Activated T-helper 1 cell treated with anti-CD3 and anti-CD28 coated beads, Interleukin-12 subunit alpha, Interleukin-12 subunit beta, Interleukin-2, Interleukin-4 antibody, amounts not matched to agents 30 ng/mL and 10 ng/mL and 1 ng/mL, durations not matched to agents 14 hours and 24 hours and 36 hours (primary cell): Measurements from ENCODE around the gene BRME1. TPM values are rescaled to one million over a fixed set of nuclear protein-coding genes. Genes with fewer than 3 reads are reported as not detected.

Source experiments
- DNase-seq: peaks from one replicate; pipeline ENCODE4 v3.0.0; 2021; ENCODE audit warnings: low spot score
- H3K27ac Mint-ChIP-seq: one replicate; pipeline ENCODE4 v1.8.0; 2021; ENCODE audit warnings: mild to moderate bottlenecking, mixed read lengths
- H3K27me3 Mint-ChIP-seq: one replicate; pipeline ENCODE4 v1.8.0; 2022; ENCODE audit warnings: mild to moderate bottlenecking, moderate library complexity, mixed read lengths; ENCODE audit not compliant: insufficient read depth
- H3K36me3 Mint-ChIP-seq: one replicate; pipeline ENCODE4 v1.8.0; 2021; ENCODE audit warnings: low read depth, mixed read lengths
- H3K4me1 Mint-ChIP-seq: one replicate; pipeline ENCODE4 v1.8.0; 2021; ENCODE audit warnings: low read depth, mixed read lengths
- H3K4me3 Mint-ChIP-seq: one replicate; pipeline ENCODE4 v1.8.0; 2021; ENCODE audit warnings: mild to moderate bottlenecking, moderate library complexity, mixed read lengths
- H3K9me3 Mint-ChIP-seq: one replicate; pipeline ENCODE4 v1.8.0; 2021; ENCODE audit warnings: mixed read lengths
- intact Hi-C: fragments of 100-400 bp; cut with micrococcal nuclease; formaldehyde crosslinking; loops from one replicate; pipeline ENCODE4 v1.15.1; 2024
- total RNA-seq: library from RNA; stranded (reverse); gene quantifications from 2 replicates; pipeline ENCODE4 v1.2.3, GENCODE V29; 2022

BRME1 gene
- total RNA-seq, 1 donor from 2014 or later = 16.6 TPM

DNA sequence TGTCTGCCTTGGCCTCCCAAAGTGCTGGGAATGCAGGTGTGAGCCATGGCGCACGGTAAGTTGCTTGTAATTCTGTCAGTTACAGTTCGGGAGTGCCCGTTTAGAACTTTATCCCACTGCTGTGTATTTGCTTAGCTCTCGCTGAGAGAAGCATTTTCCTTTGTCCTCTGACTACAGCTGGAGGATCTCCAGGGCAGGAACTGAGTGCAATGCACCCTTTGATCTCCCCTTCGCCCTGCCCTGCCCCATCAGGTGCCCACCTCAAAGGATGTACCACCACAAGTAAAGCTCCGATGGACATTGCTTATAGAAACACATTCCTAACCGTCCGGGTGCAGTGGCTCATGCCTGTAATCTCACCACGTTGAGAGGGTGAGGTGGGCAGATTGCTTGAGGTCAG, 6.5 kb downstream of the BRME1 start:
- no peaks in the 10 kb centered on the region for H3K36me3 Mint-ChIP-seq
- no peaks in the 10 kb centered on the region for H3K9me3 Mint-ChIP-seq
- H3K4me1 Mint-ChIP-seq = no peaks in the 10 kb centered on the region
- no peak for DNase-seq
- intact Hi-C loops = no loop called here
- no peak overlapping the region for H3K4me3 Mint-ChIP-seq
- peaks cover 2% of the 10 kb centered on the region for H3K27me3 Mint-ChIP-seq
- H3K27ac Mint-ChIP-seq = no peak overlapping the region

DNA sequence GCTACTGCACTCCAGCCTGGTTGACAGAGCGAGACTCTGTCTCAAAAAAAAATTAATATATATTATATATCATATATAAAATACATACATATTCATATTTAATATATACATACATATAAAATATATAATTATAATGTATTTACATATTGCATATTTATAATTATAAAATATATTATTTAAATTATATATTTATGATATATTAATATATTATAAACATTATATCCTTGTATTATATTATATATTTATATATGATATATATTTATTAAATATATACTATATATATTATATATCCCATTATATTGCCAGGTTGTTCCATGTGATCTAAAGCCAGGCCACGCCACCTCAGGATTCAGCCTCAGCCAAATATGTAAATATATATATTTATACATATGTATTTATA, 9.7 kb downstream of the BRME1 start:
- Mint-ChIP-seq H3K27ac (no peak overlapping the region), H3K4me3 (no peak overlapping the region), H3K4me1 (no peaks in the 10 kb centered on the region), H3K9me3 (no peaks in the 10 kb centered on the region), H3K36me3 (no peaks in the 10 kb centered on the region), H3K27me3 (peaks cover 2% of the 10 kb centered on the region)
- no peak for DNase-seq
- intact Hi-C loops = no loop called here

DNA sequence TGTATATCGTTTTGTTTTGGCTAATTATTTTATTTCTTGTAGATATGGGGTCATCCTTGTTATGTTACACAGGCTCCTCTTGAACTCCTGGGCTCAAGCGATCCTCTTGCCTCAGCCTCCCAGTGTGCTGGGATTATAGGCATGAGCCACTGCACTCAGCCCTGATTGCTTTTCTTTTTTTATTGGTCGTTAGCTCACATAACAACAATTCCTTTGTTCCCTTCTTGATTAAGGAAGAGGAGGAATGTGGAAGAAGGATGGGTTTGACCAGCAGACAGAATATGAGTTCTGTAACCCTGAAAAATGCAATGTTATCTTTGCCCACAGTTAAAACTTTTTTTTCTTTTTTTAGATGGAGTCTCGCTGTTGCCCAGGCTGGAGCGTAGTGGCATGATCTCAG, 11.4 kb downstream of the BRME1 start:
- no peak for DNase-seq
- Mint-ChIP-seq H3K36me3 (no peaks in the 10 kb centered on the region), H3K4me1 (no peaks in the 10 kb centered on the region), H3K9me3 (no peaks in the 10 kb centered on the region), H3K4me3 (no peak overlapping the region), H3K27me3 (no peaks in the 10 kb centered on the region), H3K27ac (no peak overlapping the region)
- intact Hi-C loops = no loop called here

DNA sequence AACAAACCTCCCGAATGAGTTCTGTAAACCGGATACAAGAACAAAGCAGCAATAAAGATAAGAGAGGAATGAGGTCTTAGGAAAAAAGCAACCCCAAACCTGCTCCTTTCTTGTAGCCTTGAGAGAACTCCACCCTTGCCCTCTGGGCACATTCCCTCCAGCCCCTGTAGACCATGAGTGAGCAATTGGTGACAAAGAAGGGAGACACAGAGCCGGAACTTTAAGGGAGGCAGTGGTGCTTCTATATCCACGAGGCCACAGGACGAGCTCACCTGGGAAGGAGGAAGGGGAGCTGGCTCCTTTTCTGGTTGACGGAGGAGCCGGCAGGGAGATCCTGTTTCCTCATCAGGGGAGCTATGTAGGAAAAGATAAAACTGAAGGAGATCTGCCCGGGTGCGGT, 13.0 kb downstream of the BRME1 start:
- Mint-ChIP-seq H3K9me3 (no peaks in the 10 kb centered on the region), H3K27me3 (no peaks in the 10 kb centered on the region), H3K27ac (no peak overlapping the region), H3K4me3 (no peak overlapping the region), H3K36me3 (no peaks in the 10 kb centered on the region), H3K4me1 (no peaks in the 10 kb centered on the region)
- intact Hi-C loops = no loop called here
- no peak for DNase-seq

DNA sequence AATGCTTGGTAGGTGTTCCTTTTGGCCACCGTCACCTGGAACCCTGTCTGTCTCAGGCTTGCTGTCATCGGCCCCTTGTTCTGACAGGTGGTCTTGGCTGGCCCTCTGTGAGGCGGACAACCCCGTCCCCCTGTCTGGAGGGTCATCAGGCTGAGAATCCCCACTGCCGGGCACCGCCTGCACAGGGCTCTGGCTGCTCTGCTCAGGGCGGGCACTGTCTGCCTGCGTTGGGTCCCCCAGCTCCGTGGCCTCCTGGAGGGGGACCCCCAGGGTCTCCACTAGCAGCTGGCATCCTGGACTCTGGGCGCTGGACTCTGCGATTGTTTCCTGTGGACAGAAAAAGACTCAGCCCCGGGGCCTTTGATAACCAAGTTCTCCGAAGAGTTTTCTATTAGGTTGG, 15.8 kb downstream of the BRME1 start:
- H3K4me1 Mint-ChIP-seq = no peaks in the 10 kb centered on the region
- no peaks in the 10 kb centered on the region for H3K36me3 Mint-ChIP-seq
- H3K27me3 Mint-ChIP-seq = no peaks in the 10 kb centered on the region
- no peak for DNase-seq
- no peak overlapping the region for H3K4me3 Mint-ChIP-seq
- no peak overlapping the region for H3K27ac Mint-ChIP-seq
- intact Hi-C loops = no loop called here
- H3K9me3 Mint-ChIP-seq = no peaks in the 10 kb centered on the region

DNA sequence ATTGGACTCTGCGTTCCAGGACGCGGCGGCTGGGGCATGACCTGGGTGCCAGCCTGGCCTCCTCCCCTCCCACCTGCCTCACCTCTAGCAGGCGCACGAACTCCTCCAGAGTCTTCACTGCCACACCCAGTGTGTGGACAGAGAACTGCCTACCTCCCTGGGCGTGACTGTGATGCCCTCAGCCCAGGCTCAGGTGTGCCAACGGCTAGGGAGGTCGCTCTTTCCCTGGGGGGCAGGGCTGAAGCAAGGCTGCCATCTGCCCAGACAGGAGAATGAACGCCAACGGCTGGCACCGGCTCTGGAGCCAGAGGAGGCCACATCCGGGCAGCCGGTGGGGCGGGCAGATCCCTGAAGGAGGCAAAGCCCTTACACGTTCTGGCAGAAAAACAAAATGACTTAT, 17.6 kb downstream of the BRME1 start:
- Mint-ChIP-seq H3K4me3 (no peak overlapping the region), H3K36me3 (no peaks in the 10 kb centered on the region), H3K27me3 (peaks cover 4% of the 10 kb centered on the region), H3K9me3 (no peaks in the 10 kb centered on the region), H3K27ac (no peak overlapping the region), H3K4me1 (no peaks in the 10 kb centered on the region)
- DNase-seq = no peak
- intact Hi-C loops = loop anchor here (10.0 kb wide), 2 partner anchors 307 to 457 kb away; no protein-coding TSS in a partner anchor

DNA sequence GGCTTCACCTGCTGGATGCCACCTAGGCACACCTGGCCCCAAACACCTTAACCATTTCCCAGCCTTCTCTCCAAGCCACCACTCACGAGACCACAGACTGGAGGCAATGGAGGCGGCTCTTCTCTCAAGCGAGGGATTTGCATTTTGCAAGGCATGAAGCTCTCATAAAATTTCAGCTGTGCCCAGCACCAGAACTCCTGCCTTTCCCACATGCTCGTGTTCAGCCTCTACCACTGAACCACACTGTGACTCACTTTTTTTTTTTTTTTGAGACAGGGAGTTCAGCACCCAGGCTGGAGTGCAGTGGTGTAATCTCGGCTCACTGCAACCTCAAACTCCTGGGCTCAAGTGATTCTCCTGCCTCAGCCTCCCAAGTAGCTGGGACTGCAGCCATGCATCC, 18.4 kb downstream of the BRME1 start:
- intact Hi-C loops = loop anchor here (10.0 kb wide), 2 partner anchors 307 to 457 kb away; no protein-coding TSS in a partner anchor
- peaks cover 4% of the 10 kb centered on the region for H3K4me1 Mint-ChIP-seq
- no peak for DNase-seq

DNA sequence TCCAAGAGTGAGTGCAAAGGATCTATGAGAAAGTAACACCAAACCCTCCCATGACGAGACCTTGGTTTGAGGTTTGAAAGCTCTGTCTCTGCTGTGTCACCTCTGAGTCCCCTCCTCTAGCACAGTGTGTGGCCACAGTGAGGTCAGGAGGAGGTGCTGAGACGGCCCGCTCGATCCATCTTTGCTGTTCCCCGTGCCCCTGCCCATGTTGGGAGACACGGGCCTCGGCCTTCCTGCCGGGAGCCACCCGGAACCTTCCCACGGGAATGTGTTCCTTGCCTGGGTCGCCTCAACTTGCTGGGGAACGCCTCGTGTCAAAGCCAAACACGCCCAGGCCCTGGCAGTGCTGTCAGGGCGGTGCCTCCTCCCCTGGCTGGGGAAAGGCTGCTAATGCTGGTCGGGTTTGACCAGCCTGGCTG, 18.9 kb downstream of the BRME1 start:
- no peaks in the 10 kb centered on the region for H3K36me3 Mint-ChIP-seq
- DNase-seq = no peak
- H3K4me3 Mint-ChIP-seq = no peak overlapping the region
- intact Hi-C loops = loop anchor here (10.0 kb wide), 2 partner anchors 308 to 458 kb away; no protein-coding TSS in a partner anchor
- peaks cover 9% of the 10 kb centered on the region for H3K4me1 Mint-ChIP-seq
- no peaks in the 10 kb centered on the region for H3K9me3 Mint-ChIP-seq
- H3K27me3 Mint-ChIP-seq = peaks cover 4% of the 10 kb centered on the region
- no peak overlapping the region for H3K27ac Mint-ChIP-seq

More for the DNA sequence above, 18.4 kb downstream of the BRME1 start:
- H3K9me3 Mint-ChIP-seq = no peaks in the 10 kb centered on the region
- no peaks in the 10 kb centered on the region for H3K36me3 Mint-ChIP-seq
- no peak overlapping the region for H3K4me3 Mint-ChIP-seq
- no peak overlapping the region for H3K27ac Mint-ChIP-seq
- H3K27me3 Mint-ChIP-seq = peaks cover 4% of the 10 kb centered on the region

DNA sequence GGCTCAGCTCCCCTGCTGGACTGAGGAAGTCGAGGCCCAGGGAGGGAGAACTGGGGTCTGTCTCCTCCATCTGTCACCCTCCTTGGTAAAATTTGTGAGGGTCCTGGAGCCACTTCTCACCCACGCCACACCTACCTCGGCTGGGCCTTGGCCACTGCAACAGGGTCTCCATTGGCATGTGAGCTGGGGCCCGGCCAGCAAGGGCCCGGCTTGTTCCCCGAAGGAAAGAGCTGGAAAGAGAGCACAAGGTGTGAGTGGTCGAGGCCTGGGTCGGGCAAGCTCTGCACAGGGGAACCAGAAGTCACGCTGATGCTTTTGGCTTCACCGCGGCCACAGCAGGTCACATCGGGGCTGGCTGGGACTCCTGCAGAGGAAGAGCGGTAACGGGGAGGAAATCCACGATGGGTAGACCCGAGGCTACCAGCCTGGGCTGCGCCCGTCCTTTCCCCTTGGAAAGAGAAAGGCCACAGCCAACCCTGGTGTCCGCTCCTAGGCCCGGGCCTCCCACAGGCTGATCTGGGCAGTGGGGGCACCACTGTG, 20.0 kb downstream of the BRME1 start:
- intact Hi-C loops = loop anchor here (10.0 kb wide), 2 partner anchors 309 to 459 kb away; no protein-coding TSS in a partner anchor
- no peak overlapping the region for H3K4me3 Mint-ChIP-seq
- no peaks in the 10 kb centered on the region for H3K36me3 Mint-ChIP-seq
- H3K4me1 Mint-ChIP-seq = peaks cover 21% of the 10 kb centered on the region
- DNase-seq = no peak
- no peaks in the 10 kb centered on the region for H3K9me3 Mint-ChIP-seq
- peaks cover 4% of the 10 kb centered on the region for H3K27me3 Mint-ChIP-seq
- H3K27ac Mint-ChIP-seq = no peak overlapping the region

DNA sequence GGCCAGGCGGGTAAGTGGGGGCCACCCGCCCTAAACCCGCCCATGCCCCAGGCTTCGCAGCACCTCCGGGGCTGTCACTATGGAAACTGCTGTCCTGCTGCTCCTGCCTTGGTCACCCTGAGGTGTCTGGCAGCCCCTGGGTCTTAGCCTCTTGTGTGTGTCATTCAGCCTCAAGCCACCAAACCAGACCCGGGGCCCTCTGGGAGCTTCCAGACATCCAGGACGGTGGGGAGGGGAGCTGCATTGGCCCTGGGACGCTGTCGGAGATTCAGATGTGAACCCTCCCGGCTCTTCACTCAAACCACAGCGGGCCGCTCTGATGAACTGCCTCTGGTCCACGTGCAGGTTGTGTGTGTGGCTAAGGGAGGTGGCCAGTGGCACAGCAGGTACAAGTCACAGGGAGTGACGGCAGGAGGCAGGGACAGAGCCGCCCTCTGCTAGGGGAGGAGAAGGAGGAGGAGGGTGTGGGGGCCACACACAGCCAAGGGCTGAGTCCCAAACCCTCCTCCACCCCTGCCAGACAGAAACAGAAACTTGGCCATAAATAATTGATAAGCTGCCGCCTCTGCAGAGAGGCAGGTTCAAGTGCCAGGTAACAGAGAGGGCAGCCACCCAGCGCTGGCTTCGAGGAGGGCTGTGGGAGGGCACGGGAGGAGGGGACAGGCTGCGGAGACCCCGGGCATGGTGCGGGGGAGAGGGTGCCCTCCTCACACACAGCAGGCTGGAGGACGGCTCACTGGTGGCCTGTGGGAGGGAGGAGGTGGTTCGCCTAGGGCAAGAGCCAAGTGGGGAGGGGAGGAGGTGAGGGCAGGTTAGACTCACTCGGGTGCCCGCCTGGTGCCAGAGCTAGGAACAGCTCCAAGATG, 21.0 kb downstream of the BRME1 start:
- Mint-ChIP-seq H3K27ac (no peak overlapping the region), H3K9me3 (no peaks in the 10 kb centered on the region), H3K27me3 (peaks cover 4% of the 10 kb centered on the region), H3K4me3 (no peak overlapping the region), H3K4me1 (peaks cover 27% of the 10 kb centered on the region), H3K36me3 (no peaks in the 10 kb centered on the region)
- intact Hi-C loops = loop anchor here (5.0 to 10.0 kb wide), 3 partner anchors 310 to 602 kb away; no protein-coding TSS in a partner anchor
- no peak for DNase-seq

DNA sequence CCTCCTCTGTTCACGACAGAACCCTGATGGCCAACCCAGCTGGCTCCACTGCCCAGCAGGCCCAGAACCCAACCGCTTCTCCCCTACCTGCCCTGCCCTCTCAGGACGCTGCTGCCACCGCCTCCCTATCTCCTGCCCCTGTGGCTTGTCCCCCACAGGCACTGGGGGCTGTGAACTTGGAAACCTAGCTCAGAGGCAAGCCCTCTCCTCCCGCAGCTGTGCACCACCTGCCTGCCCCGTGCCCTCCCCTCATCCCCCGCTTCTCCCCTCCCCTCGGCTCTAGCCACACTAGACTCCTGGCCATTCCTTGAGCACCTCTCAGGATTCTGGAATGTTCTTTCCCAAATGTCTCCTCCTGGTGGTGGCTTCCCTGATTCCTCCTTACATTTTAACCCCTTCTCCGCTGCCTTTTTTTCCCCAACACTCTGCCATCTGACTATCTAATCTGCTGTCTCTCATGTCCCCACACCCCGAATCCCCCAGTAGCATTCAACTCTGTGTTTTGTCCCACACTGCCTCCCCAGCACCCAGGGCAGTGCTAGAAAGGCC, 22.3 kb downstream of the BRME1 start:
- Mint-ChIP-seq H3K9me3 (no peaks in the 10 kb centered on the region), H3K36me3 (no peaks in the 10 kb centered on the region), H3K27me3 (peaks cover 4% of the 10 kb centered on the region), H3K27ac (no peak overlapping the region), H3K4me1 (peaks cover 27% of the 10 kb centered on the region), H3K4me3 (no peak overlapping the region)
- no peak for DNase-seq
- intact Hi-C loops = loop anchor here (5.0 to 10.0 kb wide), 3 partner anchors 311 to 604 kb away; no protein-coding TSS in a partner anchor

DNA sequence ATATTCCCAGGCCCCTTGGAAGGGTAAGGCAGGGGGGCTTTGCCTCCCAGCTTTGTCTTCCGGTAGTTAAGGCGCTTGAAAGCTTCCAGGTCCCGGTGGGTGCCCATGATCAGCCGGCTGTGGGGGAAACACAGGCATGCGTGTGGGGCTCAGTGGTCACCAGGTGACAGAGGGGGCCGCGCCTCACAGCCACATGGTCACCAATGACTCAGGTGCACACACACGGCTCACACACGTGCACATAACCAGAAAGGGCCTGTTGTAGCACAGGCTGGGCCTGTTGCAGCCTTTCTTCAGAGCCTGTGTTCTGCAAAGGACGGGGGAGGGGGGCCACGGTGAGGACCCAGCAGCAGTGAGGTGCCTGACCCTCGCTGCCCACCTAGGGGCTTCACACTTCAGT, 23.1 kb downstream of the BRME1 start:
- intact Hi-C loops = loop anchor here (5.0 to 10.0 kb wide), 3 partner anchors 312 to 604 kb away; no protein-coding TSS in a partner anchor
- no peak overlapping the region for H3K27ac Mint-ChIP-seq
- no peaks in the 10 kb centered on the region for H3K9me3 Mint-ChIP-seq
- H3K27me3 Mint-ChIP-seq = peaks cover 6% of the 10 kb centered on the region
- no peaks in the 10 kb centered on the region for H3K36me3 Mint-ChIP-seq
- DNase-seq = no peak
- H3K4me1 Mint-ChIP-seq = peaks cover 27% of the 10 kb centered on the region
- no peak overlapping the region for H3K4me3 Mint-ChIP-seq

DNA sequence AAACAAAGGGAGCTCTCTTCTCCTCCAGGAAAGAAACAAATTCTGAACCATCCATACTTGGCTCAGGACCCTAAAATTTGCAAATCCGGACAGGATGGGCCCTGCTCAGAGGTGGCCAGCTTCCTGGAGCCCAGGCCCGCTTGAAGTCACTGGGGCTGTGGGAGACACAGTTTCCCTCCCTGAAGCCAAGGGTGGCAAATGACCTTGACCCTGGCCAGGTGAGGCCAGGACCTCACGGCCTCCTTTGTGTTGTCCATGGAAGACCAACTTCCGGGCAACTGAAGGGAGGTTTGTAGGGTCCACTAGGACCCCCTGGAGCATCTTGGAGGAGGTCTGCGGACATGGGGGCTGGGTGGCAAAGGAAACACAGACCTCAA, 23.5 kb downstream of the BRME1 start:
- Mint-ChIP-seq H3K27me3 (peaks cover 6% of the 10 kb centered on the region), H3K9me3 (no peaks in the 10 kb centered on the region), H3K36me3 (no peaks in the 10 kb centered on the region), H3K4me3 (peak overlapping the region; percentile 66), H3K4me1 (peaks cover 27% of the 10 kb centered on the region), H3K27ac (peak overlapping the region; percentile 89)
- no peak for DNase-seq
- intact Hi-C loops = loop anchor here (5.0 to 10.0 kb wide), 3 partner anchors 312 to 605 kb away; no protein-coding TSS in a partner anchor
